T47D (cell line): ENCODE results near the gene KDM5C.

Experiments
- DNase-seq, 2 experiments: peaks; one replicate each; pipeline versions ENCODE4 v3.0.0 to v3.0.0-alpha.2; 2011 to 2012; ENCODE audit warnings: low read depth in 1 of 2, low spot score in 1 of 2
- JUND ChIP-seq: IDR thresholded peaks from 2 replicates; pipeline ENCODE4 v1.6.1; 2012; ENCODE audit warnings: low read depth
- in situ Hi-C: cut with HindIII; loops from 2 replicates; pipeline ENCODE4 v1.10.0; 2016; ENCODE audit warnings: low sequenced_read_pairs, low pct_unique_long_range_greater_than_20kb

KDM5C gene

GRCh38 chrX:53242310-53242709, 17.3 kb upstream of the KDM5C start:
- no peak for TF ChIP-seq JUND
- in situ Hi-C loops: no loop called here
- DNase-seq: no peak

- no peak for DNase-seq
- no peak for TF ChIP-seq JUND
- in situ Hi-C loops: no loop called here
These were observed 16.6 kb upstream of the KDM5C start for GRCh38 chrX:53241558-53241957.

DNA sequence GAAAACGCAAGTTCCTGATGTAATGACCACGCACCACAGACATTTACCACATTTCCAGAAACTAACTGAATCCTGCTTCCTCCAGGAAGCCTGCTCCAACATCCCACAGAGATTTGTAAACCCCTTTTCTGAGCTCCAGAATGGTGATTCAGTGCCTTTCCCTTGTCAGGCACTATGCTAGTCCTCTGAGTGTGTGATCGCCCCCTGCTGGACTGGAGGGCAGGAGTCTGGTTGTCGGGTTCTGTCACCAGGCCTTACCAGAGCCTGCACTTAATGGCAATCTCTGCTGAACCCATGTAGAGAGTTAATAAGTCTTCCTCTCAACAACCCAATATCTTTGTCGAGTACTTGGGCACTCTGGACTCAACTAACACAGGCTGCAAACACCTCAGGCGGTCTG, 14.5 kb upstream of the KDM5C start:
- TF ChIP-seq JUND: no peak
- in situ Hi-C loops: no loop called here
- peak; percentile 14 to 21 for DNase-seq

- DNase-seq: no peak
- in situ Hi-C loops: no loop called here
- TF ChIP-seq JUND: no peak
These were observed 12.0 kb upstream of the KDM5C start for GRCh38 chrX:53237056-53237455.

GRCh38 chrX:53236025-53236679, 11.1 kb upstream of the KDM5C start:
- in situ Hi-C loops: no loop called here
- DNase-seq: no peak
- TF ChIP-seq JUND: no peak

DNA sequence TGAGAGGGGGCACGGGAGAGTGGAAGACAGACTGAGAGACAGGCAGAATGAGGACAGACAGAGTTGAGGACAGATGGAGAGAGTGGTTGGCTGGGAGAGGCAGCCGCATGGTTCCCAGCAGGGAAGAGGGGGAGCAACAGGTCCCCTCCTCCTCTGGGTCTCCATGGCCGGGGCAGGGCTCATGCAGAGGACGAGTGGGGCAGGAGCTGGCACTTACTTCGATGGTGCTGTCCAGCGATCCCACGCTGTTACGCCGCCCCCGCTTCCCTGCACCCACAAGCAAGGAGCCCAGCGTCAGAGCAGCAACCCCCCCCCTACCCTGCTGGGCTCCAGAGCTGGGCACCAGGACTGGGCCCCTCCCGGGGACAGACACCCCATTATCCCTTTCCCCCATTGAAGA, 10.6 kb upstream of the KDM5C start:
- DNase-seq: no peak
- TF ChIP-seq JUND: no peak
- in situ Hi-C loops: no loop called here

GRCh38 chrX:53234484-53234883, 9.5 kb upstream of the KDM5C start:
- no peak for DNase-seq
- in situ Hi-C loops: no loop called here
- TF ChIP-seq JUND: no peak

- DNase-seq: no peak
- TF ChIP-seq JUND: no peak
- in situ Hi-C loops: no loop called here
These were observed 8.5 kb upstream of the KDM5C start for GRCh38 chrX:53233536-53233935.

DNA sequence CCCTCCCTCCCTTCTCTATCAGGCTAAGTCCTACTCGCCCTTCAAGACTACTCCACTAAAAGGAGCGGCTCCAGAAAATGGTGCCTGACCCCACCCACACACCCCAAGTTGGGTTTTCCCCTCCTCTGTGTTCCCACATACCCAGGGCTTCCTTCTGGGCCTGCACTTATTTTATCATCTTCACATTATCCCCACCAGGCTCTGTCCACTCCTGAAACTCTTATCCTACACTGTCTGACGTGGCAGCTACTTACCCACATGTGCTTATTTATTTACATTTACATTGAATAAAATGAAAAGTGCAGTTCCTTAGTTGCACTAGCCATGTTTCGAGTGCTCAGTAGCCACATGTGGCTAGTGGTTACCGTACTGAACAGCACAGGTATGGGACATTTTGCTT, 5.1 kb upstream of the KDM5C start:
- DNase-seq: no peak
- in situ Hi-C loops: no loop called here
- TF ChIP-seq JUND: no peak

- no peak for TF ChIP-seq JUND
- no peak for DNase-seq
- in situ Hi-C loops: no loop called here
These were observed 2.3 kb upstream of the KDM5C start for GRCh38 chrX:53227224-53227765.

DNA sequence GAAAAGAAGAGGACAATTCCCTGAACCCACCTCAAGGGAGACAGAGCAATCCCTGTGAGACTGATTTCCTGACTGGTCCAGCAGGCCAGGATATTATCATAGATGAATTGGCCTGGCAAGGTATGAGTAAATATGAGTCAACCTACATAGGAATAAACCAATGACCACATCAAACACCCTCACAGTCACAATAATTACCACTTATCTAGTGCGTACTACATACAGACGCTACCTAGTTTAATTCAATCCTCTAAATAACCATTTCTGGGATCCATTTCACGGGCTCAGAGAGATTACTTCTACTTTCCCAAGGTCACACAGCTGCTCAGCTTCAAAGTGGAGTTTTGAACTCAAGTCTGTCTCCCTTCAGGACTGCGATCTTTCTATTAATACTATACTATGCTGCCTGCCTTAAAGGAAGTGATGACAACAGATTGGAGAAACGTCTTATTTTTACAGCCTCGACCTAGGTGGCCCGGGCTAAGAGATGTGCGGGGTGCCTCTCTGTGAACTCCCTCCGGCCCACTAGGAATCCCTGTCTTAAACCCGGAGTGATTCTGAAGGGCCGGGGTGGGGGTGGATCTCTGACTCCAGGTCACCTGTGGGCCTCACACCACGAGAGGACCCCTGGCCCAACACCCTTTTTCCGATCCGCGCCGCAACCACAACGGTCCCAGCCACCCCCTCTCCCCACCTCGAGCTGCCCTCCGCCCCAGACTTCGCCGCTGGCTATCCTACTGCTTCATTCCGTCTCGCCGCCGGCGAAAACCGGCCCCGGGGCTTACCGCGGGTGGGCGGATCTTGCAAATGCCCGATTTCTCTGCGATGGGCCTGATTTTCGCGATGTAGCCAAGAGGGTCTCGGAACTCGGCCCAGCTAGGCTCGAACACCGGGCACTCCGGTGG, 800 bp downstream of the KDM5C start:
- TF ChIP-seq JUND: no peak
- in situ Hi-C loops: no loop called here
- DNase-seq: peak in 1 of 2 experiments; percentile 14

GRCh38 chrX:53223068-53223693, 1.8 kb downstream of the KDM5C start:
- DNase-seq: peak in 1 of 2 experiments; percentile 12
- TF ChIP-seq JUND: no peak

More at GRCh38 chrX:53223068-53223693, 1.8 kb downstream of the KDM5C start:
- in situ Hi-C loops: no loop called here
